GM18873 (cell line): ENCODE measurements around the gene TMEM63A.
A peak's percentile ranks its signal among the peaks of the same experiment; 100 is the strongest.

ENCODE experiments used
- ATAC-seq: cut with Tn5 transposase; IDR thresholded peaks from one replicate; pipeline ENCODE4 v1.9.1; 2021; ENCODE audit warnings: mild to moderate bottlenecking, moderate library complexity, moderate number of reproducible peaks; ENCODE audit not compliant: unreplicated experiment, low FRiP score

The TMEM63A gene

GRCh38 chr1:225887030-225887314 is 4.8 kb upstream of the TMEM63A start:
- ATAC-seq, result no peak

GRCh38 chr1:225886159-225887029 is 4.2 kb upstream of the TMEM63A start:
- ATAC-seq, result no peak

- ATAC-seq, result no peak
These were observed 3.2 kb upstream of the TMEM63A start for GRCh38 chr1:225885336-225885735.

- no peak for ATAC-seq
These were observed 1.6 kb upstream of the TMEM63A start for GRCh38 chr1:225883616-225884265.

GRCh38 chr1:225882694-225883615 is 775 bp upstream of the TMEM63A start:
- ATAC-seq, result peak; percentile 23

GRCh38 chr1:225881081-225881958 is 860 bp downstream of the TMEM63A start:
- ATAC-seq, result no peak

- no peak for ATAC-seq
These were observed 1.5 kb downstream of the TMEM63A start for GRCh38 chr1:225880636-225881035.

- ATAC-seq, result no peak
These were observed 2.0 kb downstream of the TMEM63A start for GRCh38 chr1:225880222-225880588.

GRCh38 chr1:225879521-225880221 is 2.5 kb downstream of the TMEM63A start:
- no peak for ATAC-seq

- no peak for ATAC-seq
These were observed 3.9 kb downstream of the TMEM63A start for GRCh38 chr1:225878282-225878681.

GRCh38 chr1:225877580-225877979 is 4.6 kb downstream of the TMEM63A start:
- no peak for ATAC-seq

- ATAC-seq, result no peak
These were observed 5.2 kb downstream of the TMEM63A start for GRCh38 chr1:225876900-225877510.

GRCh38 chr1:225875044-225875815 is 7.0 kb downstream of the TMEM63A start:
- no peak for ATAC-seq

GRCh38 chr1:225874431-225874830 is 7.7 kb downstream of the TMEM63A start:
- no peak for ATAC-seq

GRCh38 chr1:225873281-225873850 is 8.8 kb downstream of the TMEM63A start:
- no peak for ATAC-seq

- no peak for ATAC-seq
These were observed 10.1 kb downstream of the TMEM63A start for GRCh38 chr1:225872075-225872430.

GRCh38 chr1:225871359-225872074 is 10.7 kb downstream of the TMEM63A start:
- no peak for ATAC-seq
